ENCODE measurements around the gene LRRC26. TPM values are rescaled to one million over a fixed set of nuclear protein-coding genes. Genes with fewer than 3 reads are reported as not detected.

Gene LRRC26
- total and polyA plus RNA-seq, 2 donors (not counting 3 experiments of a cell fraction or from before 2014, with no cell fraction given): 0.08 TPM; not detected in 1

DNA sequence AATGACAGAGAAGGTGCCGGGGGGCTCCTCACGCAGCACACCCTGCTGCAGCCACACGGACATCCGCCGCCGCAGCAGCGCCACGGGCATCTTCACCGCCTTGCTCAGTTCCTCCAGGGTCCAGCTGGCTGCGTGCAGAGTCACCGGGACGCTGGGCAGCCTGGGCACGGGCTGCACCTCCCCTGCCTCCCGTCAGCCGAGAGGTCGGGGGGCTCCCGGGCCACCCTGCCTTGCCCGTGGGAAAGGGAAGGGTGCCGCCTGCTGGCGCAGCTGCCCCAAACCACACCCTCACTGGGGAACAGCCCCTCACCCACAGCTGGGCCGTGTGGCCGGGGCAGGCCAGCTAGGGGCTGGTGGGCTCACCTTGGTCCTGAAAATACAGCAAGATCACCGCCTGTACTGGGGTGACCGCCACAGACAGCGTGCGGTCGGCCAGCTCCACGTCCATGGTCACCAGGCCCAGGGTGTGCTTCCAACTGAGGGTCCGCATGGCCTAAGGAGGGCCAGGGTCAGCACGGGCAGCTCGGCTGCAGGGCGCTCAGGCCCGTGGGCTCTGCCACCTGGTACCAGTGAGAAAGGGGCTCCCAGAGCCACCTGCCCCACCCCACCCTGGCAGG, 5.6 kb upstream of the LRRC26 start:
- Histone ChIP-seq H3K27ac (ENCODE audit: insufficient read depth, low read depth, low read length) (no peak overlapping the region), H3K9me1 (replicated peaks; ENCODE audit: control insufficient read depth, extremely low read depth, insufficient read depth, low read length) (no peaks in the 10 kb centered on the region), H4K20me1 (replicated peaks; ENCODE audit: control insufficient read depth, extremely low read depth, insufficient read depth, low read length) (no peaks in the 10 kb centered on the region), H3K27me3 (ENCODE audit: control insufficient read depth in 2 of 2, insufficient read depth in 2 of 2, low read length in 2 of 2) (peaks cover 0 to 1% of the 10 kb centered on the region in 2 experiments), H3K9me3 (replicated peaks; ENCODE audit: control insufficient read depth, insufficient read depth, low read length) (no peaks in the 10 kb centered on the region), H2AFZ (ENCODE audit: low read depth, low read length) (no peak overlapping the region), H3K4me2 (ENCODE audit: insufficient read depth, low read length) (no peak overlapping the region), H3K36me3 (ENCODE audit: control insufficient read depth in 2 of 2, extremely low read depth in 1 of 2, insufficient read depth in 2 of 2, low read length in 2 of 2) (peaks cover 0 to 13% of the 10 kb centered on the region in 2 experiments), H3K79me2 (ENCODE audit: control insufficient read depth, insufficient read depth, low read length) (no peaks in the 10 kb centered on the region), H3K4me3 (replicated peaks in 1 of 3; ENCODE audit: insufficient read depth in 1 of 3, low read depth in 1 of 3, low read length in 3 of 3) (no peak overlapping the region), H3K9ac (replicated peaks; ENCODE audit: extremely low read depth, insufficient read depth, low read length) (no peak overlapping the region), H3K4me1 (ENCODE audit: control insufficient read depth, extremely low read depth, insufficient read depth, low read length) (peaks cover 6% of the 10 kb centered on the region)
- dilution Hi-C loops (cut with MboI; ENCODE audit: extremely low pct_ligation_motif_present, low sequenced_read_pairs) (no loop called here), intact Hi-C loops (cut with micrococcal nuclease) (loop anchor here (5.0 kb wide), 1 partner anchor 58 kb away; no protein-coding TSS in a partner anchor)
- TF ChIP-seq FOS (IDR thresholded peaks at IDR 0.05; ENCODE audit: borderline replicate concordance, insufficient read depth, low read length): no peak
- TF ChIP-seq, protein P1, sequence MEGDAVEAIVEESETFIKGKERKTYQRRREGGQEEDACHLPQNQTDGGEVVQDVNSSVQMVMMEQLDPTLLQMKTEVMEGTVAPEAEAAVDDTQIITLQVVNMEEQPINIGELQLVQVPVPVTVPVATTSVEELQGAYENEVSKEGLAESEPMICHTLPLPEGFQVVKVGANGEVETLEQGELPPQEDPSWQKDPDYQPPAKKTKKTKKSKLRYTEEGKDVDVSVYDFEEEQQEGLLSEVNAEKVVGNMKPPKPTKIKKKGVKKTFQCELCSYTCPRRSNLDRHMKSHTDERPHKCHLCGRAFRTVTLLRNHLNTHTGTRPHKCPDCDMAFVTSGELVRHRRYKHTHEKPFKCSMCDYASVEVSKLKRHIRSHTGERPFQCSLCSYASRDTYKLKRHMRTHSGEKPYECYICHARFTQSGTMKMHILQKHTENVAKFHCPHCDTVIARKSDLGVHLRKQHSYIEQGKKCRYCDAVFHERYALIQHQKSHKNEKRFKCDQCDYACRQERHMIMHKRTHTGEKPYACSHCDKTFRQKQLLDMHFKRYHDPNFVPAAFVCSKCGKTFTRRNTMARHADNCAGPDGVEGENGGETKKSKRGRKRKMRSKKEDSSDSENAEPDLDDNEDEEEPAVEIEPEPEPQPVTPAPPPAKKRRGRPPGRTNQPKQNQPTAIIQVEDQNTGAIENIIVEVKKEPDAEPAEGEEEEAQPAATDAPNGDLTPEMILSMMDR (IDR thresholded peaks at IDR 0.05; ENCODE audit: extremely low read depth in 1 of 2, insufficient read depth in 1 of 2, low read depth in 1 of 2, low read length in 2 of 2): peak in 1 of 2 donors; percentile 15
- TF ChIP-seq, protein P2, sequence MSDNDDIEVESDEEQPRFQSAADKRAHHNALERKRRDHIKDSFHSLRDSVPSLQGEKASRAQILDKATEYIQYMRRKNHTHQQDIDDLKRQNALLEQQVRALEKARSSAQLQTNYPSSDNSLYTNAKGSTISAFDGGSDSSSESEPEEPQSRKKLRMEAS (IDR thresholded peaks at IDR 0.05; ENCODE audit: insufficient read depth, insufficient read length): no peak
- FAIRE-seq: no peak
- no peak for DNase-seq (ENCODE audit: low read depth, low spot score)
- CTCF ChIA-PET: interaction anchor here (0.8 to 3.6 kb wide), 7 partner anchors 13 to 61 kb away, joined by 3 to 26 read pairs (median 3); partner anchors contain the start of gene RNF224
- POLR2A ChIA-PET: no interaction called here
- no TSS peak for BruUV-seq (replicated peaks)

All from endothelial cell of umbilical vein (primary cell).